ENCODE measurements around the gene NDST1. TPM values are rescaled to one million over a fixed set of nuclear protein-coding genes. Genes with fewer than 3 reads are reported as not detected.
"Not testable (repeated sequence)": the region's sequence is repeated elsewhere in the genome, so short reads cannot be mapped to it uniquely, and the experiment has no call there.

NDST1 gene
- total RNA-seq, 1 donor = 13.0 TPM

DNA sequence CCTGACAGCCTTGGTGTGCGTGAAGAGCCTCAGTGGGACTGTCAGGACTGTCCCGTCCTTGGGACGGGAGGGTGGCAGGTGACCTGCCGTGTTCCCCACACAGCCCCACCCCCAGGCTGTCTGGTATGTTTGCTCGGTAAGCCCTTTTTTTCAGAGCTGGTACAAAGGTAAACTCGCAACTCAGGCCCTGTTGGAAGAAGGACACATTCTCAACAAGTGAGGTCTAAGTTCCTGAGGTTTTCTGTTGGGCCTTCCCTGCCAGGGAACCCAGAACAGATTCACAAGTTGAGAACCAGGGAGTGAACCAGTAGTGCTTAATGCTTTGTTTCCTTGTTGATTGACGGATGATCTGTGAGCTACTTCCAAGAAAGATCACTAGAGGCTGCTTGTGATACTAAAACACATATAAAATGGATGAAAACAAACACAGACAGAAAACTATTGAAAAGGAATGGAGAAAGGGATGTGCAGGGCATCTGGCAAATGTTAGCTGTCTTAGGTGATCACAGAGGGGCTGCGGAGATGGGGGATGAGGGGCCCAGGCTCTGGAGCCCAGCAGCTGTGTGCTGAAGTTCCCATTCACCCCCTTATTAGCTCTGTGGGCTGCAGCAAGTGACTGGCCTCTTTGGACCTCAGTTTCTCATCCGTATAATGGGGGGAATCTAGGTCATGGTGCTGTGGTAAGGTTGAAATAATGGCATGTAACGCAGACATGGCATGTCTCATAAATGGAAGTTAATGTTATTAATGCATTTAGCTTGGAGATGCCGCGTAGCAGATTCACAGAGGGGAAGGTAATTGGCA lies 2.7 kb downstream of the NDST1 start:
- Histone ChIP-seq H3K4me3 (ENCODE audit: low read length) (no peak overlapping the region), H3K4me1 (ENCODE audit: insufficient read depth, low read length) (peaks cover 24% of the 10 kb centered on the region), H3K27me3 (ENCODE audit: insufficient read depth, low read length) (no peaks in the 10 kb centered on the region)

DNA sequence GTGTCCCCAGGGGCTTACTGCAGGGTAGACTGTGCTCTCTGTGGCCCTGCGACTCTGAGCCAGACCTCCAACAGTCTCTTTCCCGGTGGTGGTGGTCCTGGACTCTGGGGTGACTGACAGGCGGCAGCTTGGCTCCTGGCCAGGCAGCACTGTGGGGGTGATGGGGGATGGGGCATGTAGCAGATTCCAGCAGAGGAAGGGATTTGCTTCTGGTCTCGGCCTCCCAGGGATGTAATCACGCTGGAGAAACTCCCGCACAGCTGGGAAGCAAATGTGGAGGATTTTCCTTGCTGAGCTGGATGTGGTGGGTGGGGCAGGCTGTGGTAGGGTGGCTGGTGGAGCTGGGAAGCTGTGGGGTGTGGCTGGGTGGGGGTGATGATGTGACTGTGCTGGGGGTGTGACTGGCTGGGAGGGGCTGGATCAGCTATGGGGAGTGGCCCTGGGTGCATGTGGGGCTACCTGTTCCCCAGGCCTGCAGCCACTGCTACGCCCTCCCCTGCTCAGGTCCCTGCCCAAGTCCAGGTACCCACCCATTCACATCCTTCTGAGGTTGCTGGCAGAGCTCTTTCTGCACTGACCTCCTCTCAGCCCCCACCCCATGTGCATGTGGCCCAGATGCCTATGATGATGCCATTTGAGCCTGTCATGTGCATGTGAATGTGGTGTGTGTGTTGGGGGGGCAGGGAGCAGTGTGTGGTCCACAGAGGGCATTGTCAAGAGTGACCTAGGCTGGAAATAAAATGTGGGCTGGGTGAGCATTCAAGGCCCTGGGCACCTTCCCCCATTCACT lies 3.8 kb downstream of the NDST1 start:
- no peak overlapping the region for H3K4me3 ChIP-seq (ENCODE audit: low read length)
- H3K27me3 ChIP-seq (ENCODE audit: insufficient read depth, low read length) = no peaks in the 10 kb centered on the region
- peaks cover 24% of the 10 kb centered on the region for H3K4me1 ChIP-seq (ENCODE audit: insufficient read depth, low read length)
- H3K9me3 ChIP-seq (ENCODE audit: low read depth, low read length) = no peaks in the 10 kb centered on the region

More for the DNA sequence above, 2.7 kb downstream of the NDST1 start:
- H3K9me3 ChIP-seq (ENCODE audit: low read depth, low read length) = no peaks in the 10 kb centered on the region

- H3K27me3 ChIP-seq (ENCODE audit: insufficient read depth, low read length) = no peaks in the 10 kb centered on the region
- H3K4me3 ChIP-seq (ENCODE audit: low read length) = no peak overlapping the region
- H3K9me3 ChIP-seq (ENCODE audit: low read depth, low read length) = no peaks in the 10 kb centered on the region
- peaks cover 22% of the 10 kb centered on the region for H3K4me1 ChIP-seq (ENCODE audit: insufficient read depth, low read length)
Observed at GRCh38 chr5:150512368-150512747, 4.4 kb downstream of the NDST1 start.

DNA sequence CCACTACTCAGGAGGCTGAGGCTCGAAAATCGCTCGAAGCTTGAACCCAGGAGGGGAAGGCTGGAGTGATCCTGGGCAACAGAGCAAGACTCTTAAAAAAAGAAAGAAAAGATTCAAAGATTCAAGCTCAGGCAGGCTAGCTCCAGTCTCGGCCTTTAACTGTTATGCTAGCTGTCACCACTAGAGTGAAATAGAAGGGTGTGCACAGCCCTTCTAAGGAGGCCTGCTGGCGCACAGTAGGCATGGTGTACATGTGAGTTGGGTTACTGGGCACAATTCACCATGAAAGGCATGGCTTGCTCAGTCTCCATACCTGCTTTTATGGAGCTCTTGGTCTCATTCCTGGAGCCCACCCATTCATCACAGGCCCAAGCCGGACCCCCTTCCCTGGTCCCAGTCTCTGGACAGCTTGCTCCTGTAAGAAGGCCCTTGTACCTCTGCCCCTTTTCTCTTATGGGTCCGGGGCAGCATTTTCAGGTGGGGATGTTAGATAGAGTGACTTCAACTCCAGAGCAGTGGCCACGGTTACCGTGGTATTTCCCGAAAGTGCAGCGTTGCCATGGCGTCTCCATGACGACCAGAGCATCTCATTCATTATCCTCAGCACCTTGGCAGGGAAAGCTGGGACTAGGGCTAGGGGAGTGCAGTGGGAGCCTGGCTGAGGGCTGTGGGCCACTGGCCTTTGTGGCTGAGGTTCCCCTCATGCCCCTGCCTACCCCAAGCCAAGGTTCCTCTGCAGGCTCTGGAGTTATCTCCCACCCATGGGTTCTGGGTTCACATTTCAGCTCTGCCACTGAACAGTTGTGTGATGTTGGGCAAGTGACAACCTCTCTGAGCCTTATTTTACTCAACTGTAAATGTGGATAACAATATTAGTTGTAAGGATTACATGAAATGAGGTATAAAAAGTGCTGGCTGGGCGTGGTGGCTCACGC lies 5.7 kb downstream of the NDST1 start:
- Histone ChIP-seq H3K4me1 (ENCODE audit: insufficient read depth, low read length) (peaks cover 14% of the 10 kb centered on the region), H3K4me3 (ENCODE audit: low read length) (no peak overlapping the region), H3K27me3 (ENCODE audit: insufficient read depth, low read length) (no peaks in the 10 kb centered on the region), H3K9me3 (ENCODE audit: low read depth, low read length) (no peaks in the 10 kb centered on the region)

DNA sequence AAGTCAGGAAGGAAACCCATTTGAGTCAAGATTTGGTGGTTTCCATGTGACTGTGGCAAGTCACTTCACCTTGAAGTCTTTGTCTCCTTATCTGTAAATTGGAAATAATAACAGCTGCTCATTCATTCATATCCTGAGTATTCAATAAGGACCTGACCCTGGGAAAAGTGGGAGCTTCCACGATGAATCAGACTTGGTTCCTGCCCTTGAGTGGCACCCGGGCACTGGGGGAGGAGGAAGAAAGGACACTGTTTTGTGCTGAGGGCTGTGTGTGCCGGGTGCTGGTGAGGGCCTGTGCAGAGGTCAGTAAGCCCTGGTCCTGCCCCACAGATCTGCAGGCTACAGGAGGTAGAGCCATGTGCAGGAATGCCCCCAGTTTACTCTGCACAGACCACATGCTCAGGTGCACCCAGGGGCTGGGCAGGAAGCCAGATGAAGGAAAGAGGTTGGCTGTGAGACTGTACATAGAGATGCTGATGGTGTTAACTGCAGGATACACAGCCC lies 6.8 kb downstream of the NDST1 start:
- no peak overlapping the region for H3K4me3 ChIP-seq (ENCODE audit: low read length)
- peaks cover 14% of the 10 kb centered on the region for H3K4me1 ChIP-seq (ENCODE audit: insufficient read depth, low read length)
- H3K9me3 ChIP-seq (ENCODE audit: low read depth, low read length) = no peaks in the 10 kb centered on the region
- H3K27me3 ChIP-seq (ENCODE audit: insufficient read depth, low read length) = no peaks in the 10 kb centered on the region

- H3K9me3 ChIP-seq (ENCODE audit: low read depth, low read length) = no peaks in the 10 kb centered on the region
- H3K27me3 ChIP-seq (ENCODE audit: insufficient read depth, low read length) = no peaks in the 10 kb centered on the region
- H3K4me3 ChIP-seq (ENCODE audit: low read length) = no peak overlapping the region
- H3K4me1 ChIP-seq (ENCODE audit: insufficient read depth, low read length) = peaks cover 14% of the 10 kb centered on the region
Observed at GRCh38 chr5:150515446-150515845, 7.5 kb downstream of the NDST1 start.

- H3K4me1 ChIP-seq (ENCODE audit: insufficient read depth, low read length) = peaks cover 11% of the 10 kb centered on the region
- no peaks in the 10 kb centered on the region for H3K9me3 ChIP-seq (ENCODE audit: low read depth, low read length)
- H3K4me3 ChIP-seq (ENCODE audit: low read length) = no peak overlapping the region
- H3K27me3 ChIP-seq (ENCODE audit: insufficient read depth, low read length) = no peaks in the 10 kb centered on the region
Observed at GRCh38 chr5:150516011-150516410, 8.1 kb downstream of the NDST1 start.

GRCh38 chr5:150517272-150518152 lies 9.6 kb downstream of the NDST1 start:
- Histone ChIP-seq H3K27me3 (ENCODE audit: insufficient read depth, low read length) (no peaks in the 10 kb centered on the region), H3K4me3 (ENCODE audit: low read length) (no peak overlapping the region), H3K9me3 (ENCODE audit: low read depth, low read length) (no peaks in the 10 kb centered on the region), H3K4me1 (ENCODE audit: insufficient read depth, low read length) (no peaks in the 10 kb centered on the region)

DNA sequence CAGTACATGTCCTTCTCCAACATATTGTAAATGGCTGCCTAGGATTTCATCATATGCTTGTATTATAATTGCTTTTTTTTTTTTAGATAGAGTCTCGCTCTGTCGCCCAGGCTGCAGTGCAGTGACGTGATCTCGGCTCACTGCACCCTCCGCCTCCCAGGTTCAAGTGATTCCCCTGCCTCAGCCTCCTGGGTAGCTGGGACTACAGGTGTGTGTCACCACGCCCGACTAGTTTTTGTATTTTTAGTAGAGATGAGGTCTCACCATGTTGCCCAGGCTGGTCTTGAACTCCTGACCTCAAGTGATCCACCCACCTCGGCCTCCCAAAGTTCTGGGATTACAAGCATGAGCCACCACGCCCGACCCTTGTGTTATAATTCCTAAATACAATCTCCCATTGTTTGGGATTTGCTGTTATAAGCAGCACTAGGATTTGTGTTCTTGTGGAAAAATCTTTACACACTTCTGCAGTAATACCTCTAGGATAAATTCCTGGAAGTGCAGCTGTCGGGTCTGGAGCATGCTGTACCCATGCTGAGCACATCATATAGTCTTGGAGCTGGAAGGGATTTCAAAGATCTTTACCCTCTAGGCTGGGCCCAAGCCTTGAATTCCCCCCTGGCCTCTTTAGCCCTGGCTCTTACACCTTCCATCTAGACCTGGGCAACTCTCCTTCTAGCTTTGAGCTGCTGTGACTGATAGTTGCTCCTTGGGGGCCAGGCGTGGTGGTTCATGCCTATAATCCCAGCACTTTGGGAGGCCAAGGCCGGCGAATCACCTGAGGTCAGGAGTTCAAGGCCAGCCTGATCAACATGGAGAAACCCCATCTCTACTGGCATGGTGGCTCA lies 11.0 kb downstream of the NDST1 start:
- not testable (repeated sequence) for H3K4me1 ChIP-seq (ENCODE audit: insufficient read depth, low read length); H3K9me3 ChIP-seq (ENCODE audit: low read depth, low read length); H3K4me3 ChIP-seq (ENCODE audit: low read length); H3K27me3 ChIP-seq (ENCODE audit: insufficient read depth, low read length)

GRCh38 chr5:150519560-150519945 lies 11.6 kb downstream of the NDST1 start:
- Histone ChIP-seq H3K27me3 (ENCODE audit: insufficient read depth, low read length) (no peaks in the 10 kb centered on the region), H3K4me3 (ENCODE audit: low read length) (no peak overlapping the region), H3K9me3 (ENCODE audit: low read depth, low read length) (no peaks in the 10 kb centered on the region), H3K4me1 (ENCODE audit: insufficient read depth, low read length) (no peaks in the 10 kb centered on the region)

GRCh38 chr5:150519978-150520377 lies 12.0 kb downstream of the NDST1 start:
- Histone ChIP-seq H3K4me3 (ENCODE audit: low read length) (no peak overlapping the region), H3K4me1 (ENCODE audit: insufficient read depth, low read length) (no peaks in the 10 kb centered on the region), H3K27me3 (ENCODE audit: insufficient read depth, low read length) (no peaks in the 10 kb centered on the region), H3K9me3 (ENCODE audit: low read depth, low read length) (no peaks in the 10 kb centered on the region)

- Histone ChIP-seq H3K9me3 (ENCODE audit: low read depth, low read length) (no peaks in the 10 kb centered on the region), H3K4me3 (ENCODE audit: low read length) (no peak overlapping the region), H3K27me3 (ENCODE audit: insufficient read depth, low read length) (no peaks in the 10 kb centered on the region), H3K4me1 (ENCODE audit: insufficient read depth, low read length) (no peaks in the 10 kb centered on the region)
Observed at GRCh38 chr5:150520747-150521521, 13.0 kb downstream of the NDST1 start.

DNA sequence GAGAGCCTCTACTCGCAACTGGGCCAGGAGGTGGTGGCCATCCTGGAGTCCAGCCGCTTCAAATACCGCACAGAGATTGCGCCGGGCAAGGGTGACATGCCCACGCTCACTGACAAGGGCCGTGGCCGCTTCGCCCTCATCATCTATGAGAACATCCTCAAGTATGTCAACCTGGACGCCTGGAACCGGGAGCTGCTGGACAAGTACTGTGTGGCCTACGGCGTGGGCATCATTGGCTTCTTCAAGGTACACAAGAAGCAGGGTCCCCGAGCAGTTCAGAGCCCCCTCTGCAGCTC lies 13.5 kb downstream of the NDST1 start:
- Histone ChIP-seq H3K9me3 (ENCODE audit: low read depth, low read length) (no peaks in the 10 kb centered on the region), H3K27me3 (ENCODE audit: insufficient read depth, low read length) (no peaks in the 10 kb centered on the region), H3K4me1 (ENCODE audit: insufficient read depth, low read length) (no peaks in the 10 kb centered on the region), H3K4me3 (ENCODE audit: low read length) (no peak overlapping the region)
